Hepatic stellate cell (primary cell): Measurements from ENCODE around the gene TPSG1.
"Not testable (repeated sequence)": the region's sequence is repeated elsewhere in the genome, so short reads cannot be mapped to it uniquely, and the experiment has no call there.

Experiments used
- DNase-seq: peaks from one replicate; pipeline ENCODE4 v3.0.0; 2011; ENCODE audit warnings: low spot score

The TPSG1 gene

GRCh38 chr16:1256874-1257322 is 31.8 kb upstream of the TPSG1 start:
- no peak for DNase-seq

DNA sequence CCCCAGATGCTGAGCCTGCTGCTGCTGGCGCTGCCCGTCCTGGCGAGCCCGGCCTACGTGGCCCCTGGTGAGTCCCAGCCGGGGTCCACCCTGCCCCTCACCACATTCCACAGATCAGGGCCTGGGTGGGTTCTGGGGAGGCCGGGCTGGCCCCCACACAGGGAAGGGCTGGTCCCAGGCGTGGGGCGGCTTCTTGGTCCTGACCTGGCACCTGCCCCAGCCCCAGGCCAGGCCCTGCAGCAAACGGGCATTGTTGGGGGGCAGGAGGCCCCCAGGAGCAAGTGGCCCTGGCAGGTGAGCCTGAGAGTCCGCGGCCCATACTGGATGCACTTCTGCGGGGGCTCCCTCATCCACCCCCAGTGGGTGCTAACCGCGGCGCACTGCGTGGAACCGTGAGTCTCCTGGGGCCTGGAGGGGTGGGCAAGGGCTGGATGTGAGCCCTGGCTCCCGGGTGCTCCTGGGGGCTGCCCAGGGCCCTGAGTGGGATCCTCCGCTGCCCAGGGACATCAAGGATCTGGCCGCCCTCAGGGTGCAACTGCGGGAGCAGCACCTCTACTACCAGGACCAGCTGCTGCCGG is 31.3 kb upstream of the TPSG1 start:
- not testable (repeated sequence) for DNase-seq

DNA sequence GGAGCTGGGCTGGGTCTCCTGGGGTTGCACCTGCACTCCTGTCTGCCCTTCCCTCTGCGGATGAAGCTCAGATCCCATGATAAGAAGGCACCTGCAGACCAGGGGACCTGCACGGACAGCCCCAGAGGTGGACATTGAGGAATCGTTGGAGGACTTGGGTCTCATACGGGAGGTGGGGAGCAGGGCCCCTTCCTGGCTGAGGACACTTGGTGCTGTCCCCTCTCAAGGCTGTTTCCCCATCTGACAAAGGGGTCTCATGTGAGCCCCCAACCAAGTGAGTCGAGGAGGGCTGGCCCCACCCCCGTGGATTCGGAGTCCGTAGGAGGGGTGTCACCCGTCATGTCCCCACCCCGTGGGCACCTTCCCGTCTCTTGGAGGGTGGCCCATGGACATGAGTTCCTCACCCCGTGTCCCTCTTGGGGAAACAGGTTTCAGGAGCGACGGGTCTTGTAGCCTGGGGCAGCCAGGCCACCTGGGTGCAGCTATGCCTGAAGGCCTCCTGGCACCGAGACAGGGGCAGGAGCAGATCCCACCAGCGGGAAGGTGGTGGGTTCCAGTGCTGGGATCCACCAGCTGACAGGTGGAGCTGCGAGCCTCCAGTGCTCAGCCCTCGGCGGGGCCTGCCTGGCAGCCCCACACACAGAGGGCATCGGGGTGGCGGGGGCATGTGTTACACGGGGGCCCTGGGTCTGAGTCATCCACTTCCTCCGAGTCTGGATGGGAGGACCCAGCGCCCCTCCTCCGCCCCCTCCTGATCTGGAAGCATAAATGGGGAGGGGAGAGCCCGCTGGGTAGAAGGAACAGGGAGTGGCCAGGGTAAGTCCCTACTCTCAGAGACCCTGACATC is 30.4 kb upstream of the TPSG1 start, which contains the start of gene TPSD1:
TSS of gene TPSD1 (plus strand) at position 794 of the 847 bp plus-strand sequence. CDS start 212 bp downstream, outside the sequence.
- DNase-seq: not testable (repeated sequence)

DNA sequence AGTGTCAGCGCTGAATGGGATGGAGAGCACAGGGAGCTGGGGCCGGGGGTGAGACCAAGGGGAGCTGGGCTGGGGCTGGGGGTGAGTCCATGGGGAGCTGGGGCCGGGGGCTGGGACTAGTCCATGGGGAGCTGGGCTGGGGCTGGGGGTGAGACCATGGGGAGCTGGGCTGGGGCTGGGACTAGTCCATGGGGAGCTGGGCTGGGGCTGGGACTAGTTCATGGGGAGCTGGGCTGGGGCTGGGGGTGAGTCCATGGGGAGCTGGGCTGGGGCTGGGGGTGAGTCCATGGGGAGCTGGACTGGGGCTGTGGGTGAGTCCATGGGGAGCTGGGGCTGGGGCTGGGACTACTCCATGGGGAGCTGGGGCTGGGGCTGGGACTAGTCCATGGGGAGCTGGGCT is 29.8 kb upstream of the TPSG1 start:
- not testable (repeated sequence) for DNase-seq

GRCh38 chr16:1253701-1254364 is 28.8 kb upstream of the TPSG1 start:
- DNase-seq: not testable (repeated sequence)

DNA sequence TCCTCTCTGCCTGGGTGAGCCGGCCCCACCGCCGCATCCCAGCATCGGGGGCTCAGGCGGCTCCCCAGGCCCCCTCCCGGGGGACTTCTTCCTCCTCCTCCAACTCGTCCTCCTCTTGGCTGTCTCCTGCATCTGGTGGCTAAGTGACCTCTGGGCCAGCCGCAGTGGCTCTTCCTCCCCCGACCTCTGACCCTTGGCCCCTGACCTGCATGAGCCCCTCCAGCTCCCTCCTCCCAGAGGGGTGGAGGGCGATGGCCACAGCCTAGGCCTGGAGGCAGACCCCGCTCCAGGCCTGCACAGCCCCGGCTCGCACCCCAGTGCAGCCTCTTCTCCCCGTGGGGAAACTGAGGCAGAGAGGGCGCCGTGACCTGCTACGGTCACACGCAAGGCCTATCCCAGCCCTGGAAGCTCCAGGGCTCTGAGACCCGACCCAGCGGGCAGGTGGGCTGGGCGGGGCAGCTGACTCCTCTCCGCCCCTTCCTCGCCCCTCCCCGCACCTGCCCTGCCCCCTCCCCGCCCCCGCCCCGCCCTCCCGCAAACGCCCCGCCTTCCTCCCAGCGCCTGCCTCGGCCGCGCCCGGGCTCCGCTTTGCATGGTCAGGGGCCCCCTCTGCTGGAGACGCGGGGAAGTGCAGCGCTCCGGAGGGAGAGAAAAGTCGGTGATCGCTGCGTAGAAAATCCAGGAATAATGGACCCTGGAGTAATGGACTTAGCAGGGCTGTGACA is 24.1 kb upstream of the TPSG1 start:
- not testable (repeated sequence) for DNase-seq

DNA sequence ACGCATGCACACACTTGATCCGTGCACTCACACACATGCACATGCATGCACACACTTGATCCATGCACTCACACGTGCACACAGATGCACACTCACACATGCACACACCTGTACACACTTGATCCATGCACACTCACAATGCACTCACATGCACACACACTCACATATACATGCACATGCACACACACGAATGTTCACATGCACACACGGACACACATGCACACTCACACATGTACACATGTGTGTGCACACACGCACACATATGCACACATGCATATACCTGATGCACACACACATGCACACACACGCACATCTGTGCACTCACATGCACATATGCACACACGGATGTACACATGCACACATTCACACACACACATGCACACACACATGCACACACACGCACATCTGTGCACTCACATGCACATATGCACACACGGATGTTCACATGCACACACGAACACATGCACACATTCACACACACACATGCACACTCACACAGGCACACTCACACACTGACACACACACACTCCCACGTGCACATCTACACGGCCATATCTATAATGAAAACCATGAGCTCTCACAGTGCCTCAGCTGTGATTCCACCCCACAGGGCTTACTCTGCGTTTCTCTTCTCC is 23.0 kb upstream of the TPSG1 start:
- DNase-seq: not testable (repeated sequence)

DNA sequence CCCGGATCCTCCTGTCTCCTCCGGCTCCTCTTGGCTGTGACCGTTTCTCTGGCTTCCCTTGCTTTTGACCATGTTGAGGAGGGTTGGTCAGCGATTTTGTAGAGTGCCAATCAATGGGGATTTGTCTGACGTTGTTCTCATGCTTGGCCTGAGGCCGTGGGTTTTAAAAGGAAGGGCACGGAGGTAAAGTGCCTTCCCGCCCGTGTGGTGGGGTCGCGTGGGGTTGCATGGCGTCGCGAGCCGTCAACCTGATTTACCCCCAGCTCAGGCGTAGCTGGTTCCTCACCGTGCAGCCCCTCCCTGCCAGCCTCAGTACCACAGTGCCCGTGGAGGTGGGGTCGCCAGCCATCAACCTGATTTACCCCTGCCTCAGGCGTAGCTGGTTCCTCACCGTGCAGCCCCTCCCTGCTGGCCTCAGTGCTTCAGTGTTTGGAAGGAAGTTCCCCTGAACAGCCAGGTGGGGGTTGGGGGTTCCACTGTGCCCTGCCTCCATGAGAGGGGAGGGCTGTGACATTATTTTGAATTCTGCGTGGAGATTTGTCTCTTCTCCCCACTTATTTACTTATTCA is 20.5 kb upstream of the TPSG1 start:
- no peak for DNase-seq

DNA sequence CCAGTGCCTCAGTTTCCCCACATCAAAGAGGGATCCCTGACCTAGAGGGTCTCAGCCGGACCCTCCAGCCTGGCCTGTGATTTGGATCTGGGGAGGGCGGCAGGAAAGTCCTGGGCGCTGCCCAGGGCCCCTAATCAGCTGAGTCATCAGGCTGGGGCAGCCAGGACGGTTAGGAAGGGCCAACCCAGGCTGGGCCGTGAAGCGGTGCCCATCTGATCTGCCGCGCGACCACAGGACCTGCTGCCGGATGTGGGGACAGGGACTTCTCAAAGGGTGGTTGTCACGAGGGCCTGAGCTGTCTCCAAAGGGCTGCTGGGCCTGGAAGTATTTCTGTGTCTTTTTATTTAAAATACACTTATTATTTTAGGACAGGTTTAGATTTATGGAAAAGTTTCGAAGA is 19.8 kb upstream of the TPSG1 start:
- DNase-seq: no peak

DNA sequence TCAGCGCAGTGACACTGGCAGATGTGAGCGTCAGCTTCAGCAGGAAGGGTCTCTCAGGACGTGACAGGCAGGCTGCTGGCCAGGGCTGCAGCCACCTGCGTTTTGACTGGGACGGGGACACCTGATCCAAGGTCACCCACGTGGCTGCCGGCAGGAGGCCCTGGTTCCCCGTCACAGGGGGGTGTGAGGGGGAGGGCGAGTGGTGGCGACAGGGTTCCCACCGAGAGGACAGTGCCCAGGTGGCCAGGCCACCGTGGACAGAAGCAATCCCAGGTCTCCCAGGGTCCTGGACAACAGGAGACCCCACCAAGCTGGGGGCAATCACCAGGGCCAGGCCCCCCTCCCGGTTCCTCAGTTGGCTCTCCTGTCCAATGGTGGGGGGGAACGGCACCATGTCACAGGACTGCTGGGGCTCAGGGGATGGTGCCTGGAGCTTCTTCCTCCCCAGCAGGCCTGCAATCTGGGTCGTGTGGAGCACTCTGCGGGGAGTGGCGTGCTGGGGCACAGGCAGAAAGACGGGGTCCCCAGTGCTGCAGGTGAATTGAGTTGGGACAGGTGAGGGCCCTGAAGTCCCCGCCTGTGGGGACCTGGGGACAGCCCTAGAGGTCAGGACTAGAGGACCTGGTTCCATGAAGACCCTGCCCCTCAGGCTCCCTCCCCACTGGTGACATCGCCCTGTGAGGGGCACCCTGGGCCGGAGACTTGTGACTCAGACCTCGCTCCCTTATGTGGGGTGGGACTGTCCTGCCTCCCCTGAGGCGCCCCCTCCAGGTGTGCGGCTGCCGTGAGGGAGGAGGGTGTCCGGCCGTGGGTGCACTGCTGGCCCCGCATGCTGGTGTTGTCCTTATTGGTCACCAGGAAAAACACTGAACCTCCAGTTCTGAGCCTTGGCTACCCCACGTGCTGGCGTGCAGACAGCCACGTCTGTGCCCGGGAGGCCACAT is 19.1 kb upstream of the TPSG1 start:
- DNase-seq: not testable (repeated sequence)

DNA sequence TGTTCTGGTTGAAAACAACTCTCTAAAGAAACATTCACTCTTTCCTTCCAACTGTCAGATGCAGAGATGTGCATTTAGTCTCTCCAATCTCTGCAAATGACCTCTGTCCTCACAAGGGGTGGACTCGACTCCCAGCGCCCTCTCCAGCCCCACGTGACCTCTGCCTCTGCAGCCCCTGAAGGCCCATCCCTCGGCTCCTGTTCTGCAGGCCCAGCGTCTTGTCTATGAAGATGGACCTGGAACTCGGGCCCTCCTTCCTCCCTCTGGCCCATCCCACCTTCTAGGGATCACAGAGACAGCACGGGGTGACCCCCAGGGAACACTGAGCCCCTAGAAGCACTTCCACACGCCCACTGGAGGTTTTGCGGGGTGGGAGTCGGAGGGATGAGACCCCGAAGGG is 18.3 kb upstream of the TPSG1 start:
- DNase-seq: not testable (repeated sequence)

DNA sequence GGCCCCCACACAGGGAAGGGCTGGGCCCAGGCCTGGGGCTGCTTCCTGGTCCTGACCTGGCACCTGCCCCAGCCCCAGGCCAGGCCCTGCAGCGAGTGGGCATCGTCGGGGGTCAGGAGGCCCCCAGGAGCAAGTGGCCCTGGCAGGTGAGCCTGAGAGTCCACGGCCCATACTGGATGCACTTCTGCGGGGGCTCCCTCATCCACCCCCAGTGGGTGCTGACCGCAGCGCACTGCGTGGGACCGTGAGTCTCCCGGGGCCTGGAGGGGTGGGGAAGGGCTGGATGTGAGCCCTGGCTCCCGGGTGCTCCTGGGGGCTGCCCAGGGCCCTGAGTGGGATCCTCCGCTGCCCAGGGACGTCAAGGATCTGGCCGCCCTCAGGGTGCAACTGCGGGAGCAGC is 16.0 kb upstream of the TPSG1 start:
- not testable (repeated sequence) for DNase-seq

- DNase-seq: not testable (repeated sequence)
Measured at GRCh38 chr16:1240436-1240835, 15.4 kb upstream of the TPSG1 start, which contains the start of gene TPSAB1. Gene TPSAB1 (plus strand): TSS chr16:1240705. CDS start chr16:1240939, 234 bp downstream.

GRCh38 chr16:1239575-1239974 is 14.5 kb upstream of the TPSG1 start:
- DNase-seq: not testable (repeated sequence)

- DNase-seq: not testable (repeated sequence)
Measured at GRCh38 chr16:1238909-1239308, 13.8 kb upstream of the TPSG1 start.

GRCh38 chr16:1237990-1238389 is 12.9 kb upstream of the TPSG1 start:
- no peak for DNase-seq

- not testable (repeated sequence) for DNase-seq
Measured at GRCh38 chr16:1236659-1237058, 11.6 kb upstream of the TPSG1 start.

- DNase-seq: not testable (repeated sequence)
Measured at GRCh38 chr16:1232049-1232748, 7.1 kb upstream of the TPSG1 start.

DNA sequence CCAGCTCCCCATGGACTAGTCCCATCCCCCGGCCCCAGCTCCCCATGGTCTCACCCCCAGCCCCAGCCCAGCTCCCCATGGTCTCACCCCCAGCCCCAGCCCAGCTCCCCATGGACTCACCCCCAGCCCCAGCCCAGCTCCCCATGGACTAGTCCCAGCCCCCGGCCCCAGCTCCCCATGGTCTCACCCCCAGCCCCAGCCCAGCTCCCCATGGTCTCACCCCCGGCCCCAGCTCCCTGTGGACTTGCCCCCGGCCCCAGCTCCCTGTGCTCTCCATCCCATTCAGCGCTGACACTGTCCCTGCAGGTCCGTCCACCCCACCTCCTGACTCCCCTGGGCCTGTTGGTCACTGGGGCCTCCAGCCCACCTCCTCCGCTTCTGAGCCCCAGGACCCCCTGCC is 6.2 kb upstream of the TPSG1 start:
- not testable (repeated sequence) for DNase-seq
